ENCODE results near the gene PLCG1.

DNA sequence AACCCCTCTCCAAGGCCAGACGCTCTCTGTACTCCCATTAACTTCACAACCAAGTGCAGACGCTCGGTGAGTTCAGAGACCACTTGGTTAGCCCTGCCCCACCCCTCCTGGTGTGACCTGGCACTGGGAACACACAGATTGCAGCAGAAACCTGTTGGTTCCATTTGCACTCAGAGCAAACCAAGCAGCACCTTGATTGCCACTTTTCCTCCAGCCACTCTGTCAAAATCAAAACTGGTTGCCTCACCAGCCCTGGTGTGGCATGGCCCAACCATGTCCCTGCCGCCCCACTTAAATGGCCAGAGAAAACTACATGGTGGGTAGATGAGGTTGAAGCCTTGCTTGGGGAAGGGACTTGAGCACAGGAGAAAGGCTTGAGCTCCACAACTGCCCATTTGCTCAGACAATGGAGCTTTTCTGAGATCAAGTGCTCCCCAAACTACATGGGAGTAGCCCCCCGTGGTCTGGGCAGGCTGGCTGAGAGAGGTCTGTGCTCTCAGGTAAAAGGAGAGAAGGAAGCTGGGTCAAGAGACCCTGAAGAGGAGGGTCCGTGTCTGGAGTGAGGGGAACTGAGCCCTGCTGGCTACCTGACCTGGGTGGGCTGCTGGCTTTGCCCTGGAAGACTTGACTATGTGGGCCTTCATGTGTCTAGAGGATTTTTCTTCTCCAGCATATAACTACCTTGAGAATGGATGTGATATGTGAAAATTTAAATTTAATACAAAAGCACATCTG lies 43.4 kb downstream of the PLCG1 start:
- TF ChIP-seq GLIS3 (CRISPR knock-in tag; IDR thresholded peaks at IDR 0.05) (no peak), ESRRG (CRISPR knock-in tag; IDR thresholded peaks at IDR 0.05) (no peak)

Measured in SK-N-SH treated with all-trans-retinoic acid at 6 μM for 48 hours (cell line).